ENCODE results near the gene DNAH11. TPM values are rescaled to one million over a fixed set of nuclear protein-coding genes. Genes with fewer than 3 reads are reported as not detected.

DNAH11 gene
- total RNA-seq, 1 experiment from 2014 or later = 0.39 TPM

GRCh38 chr7:21617916-21618390 lies 75.1 kb downstream of the DNAH11 start:
- H3K9me3 ChIP-seq (ENCODE audit: control insufficient read depth in 1 of 2, insufficient read depth in 1 of 2, low read depth in 1 of 2, low read length in 2 of 2) = no peaks in the 10 kb centered on the region
- H3K36me3 ChIP-seq (ENCODE audit: control insufficient read depth in 1 of 2, insufficient read depth in 2 of 2, low read length in 2 of 2) = no peaks in the 10 kb centered on the region
- intact Hi-C loops (cut with micrococcal nuclease) = no loop called here
- no peak overlapping the region for H3K27ac ChIP-seq (ENCODE audit: low read depth, low read length)
- no peaks in the 10 kb centered on the region for H3K27me3 ChIP-seq (ENCODE audit: insufficient read depth, low read length)
- peaks cover 20 to 22% of the 10 kb centered on the region in 2 experiments for H3K4me1 ChIP-seq (ENCODE audit: control insufficient read depth in 1 of 2, insufficient read depth in 2 of 2, low read length in 2 of 2)
- peak overlapping the region; percentile 52 for H3K4me2 ChIP-seq (ENCODE audit: low read length)
- H3K79me2 ChIP-seq (ENCODE audit: insufficient read depth, low read length) = no peaks in the 10 kb centered on the region
- ChIA-PET CTCF (no interaction called here), RAD21 (ENCODE audit: low non-redundant PET in 1 of 2, low total read pairs in 2 of 2, uncharacterized antibody in 2 of 2, unreplicated experiment in 2 of 2) (no interaction called here), POLR2A (no interaction called here)
- H2AFZ ChIP-seq (ENCODE audit: low read depth, low read length, poor library complexity, severe bottlenecking) = no peak overlapping the region
- no peaks in the 10 kb centered on the region for H3K9me2 ChIP-seq (ENCODE audit: insufficient read depth)
- peak; percentile 44; the same call in 1 of the 2 replicates for TF ChIP-seq CEBPB (IDR thresholded peaks at IDR 0.05; ENCODE audit: low read depth)
- TF ChIP-seq EZH2 (IDR thresholded peaks at IDR 0.05) = no peak
- H4K20me1 ChIP-seq (ENCODE audit: insufficient read depth) = no peaks in the 10 kb centered on the region
- no TSS peak for BruUV-seq (replicated peaks)
- H3K9ac ChIP-seq (ENCODE audit: low read length) = no peak overlapping the region
- no peak overlapping the region for H3K4me3 ChIP-seq (replicated peaks in 1 of 2; ENCODE audit: low read depth in 1 of 2, low read length in 2 of 2)
- ATAC-seq (peak; percentile 50), DNase-seq (ENCODE audit: low read depth, low spot score) (no peak)

- H3K9me3 ChIP-seq (ENCODE audit: control insufficient read depth in 1 of 2, insufficient read depth in 1 of 2, low read depth in 1 of 2, low read length in 2 of 2) = no peaks in the 10 kb centered on the region
- intact Hi-C loops (cut with micrococcal nuclease) = no loop called here
- H3K4me1 ChIP-seq (ENCODE audit: control insufficient read depth in 1 of 2, insufficient read depth in 2 of 2, low read length in 2 of 2) = peaks cover 20 to 22% of the 10 kb centered on the region in 2 experiments
- no TSS peak for BruUV-seq (replicated peaks)
- DNase-seq (ENCODE audit: low read depth, low spot score) (no peak), ATAC-seq (no peak)
- H3K9me2 ChIP-seq (ENCODE audit: insufficient read depth) = no peaks in the 10 kb centered on the region
- no peak overlapping the region for H3K4me2 ChIP-seq (ENCODE audit: low read length)
- H3K79me2 ChIP-seq (ENCODE audit: insufficient read depth, low read length) = no peaks in the 10 kb centered on the region
- no peak overlapping the region for H3K27ac ChIP-seq (ENCODE audit: low read depth, low read length)
- no peaks in the 10 kb centered on the region for H4K20me1 ChIP-seq (ENCODE audit: insufficient read depth)
- H3K27me3 ChIP-seq (ENCODE audit: insufficient read depth, low read length) = no peaks in the 10 kb centered on the region
- TF ChIP-seq EZH2phosphoT487 (IDR thresholded peaks at IDR 0.05; ENCODE audit: borderline replicate concordance) (no peak), TCF7L2 (IDR thresholded peaks at IDR 0.05; ENCODE audit: borderline replicate concordance, extremely low read depth, insufficient read depth, insufficient read length) (peak; percentile 32)
- CTCF ChIA-PET = no interaction called here
- H3K9ac ChIP-seq (ENCODE audit: low read length) = no peak overlapping the region
- RAD21 ChIA-PET (ENCODE audit: low non-redundant PET in 1 of 2, low total read pairs in 2 of 2, uncharacterized antibody in 2 of 2, unreplicated experiment in 2 of 2) = no interaction called here
- H3K4me3 ChIP-seq (replicated peaks in 1 of 2; ENCODE audit: low read depth in 1 of 2, low read length in 2 of 2) = no peak overlapping the region
- no peak overlapping the region for H2AFZ ChIP-seq (ENCODE audit: low read depth, low read length, poor library complexity, severe bottlenecking)
- H3K36me3 ChIP-seq (ENCODE audit: control insufficient read depth in 1 of 2, insufficient read depth in 2 of 2, low read length in 2 of 2) = no peaks in the 10 kb centered on the region
- POLR2A ChIA-PET = no interaction called here
Measured at GRCh38 chr7:21618706-21619105, 75.9 kb downstream of the DNAH11 start.

Measured in HCT116 (cell line).